Neural progenitor cell (in vitro differentiated cells): ENCODE results near the gene BAZ1A.

ENCODE experiments used
- EZH2 ChIP-seq: fragments of 200-600 bp; sonication (generic); IDR thresholded peaks from 2 replicates; pipeline ENCODE4 v1.6.1; 2017; ENCODE audit warnings: antibody characterized with exemption, mild to moderate bottlenecking, moderate library complexity
- TF ChIP-seq, protein P1 (sequence below): fragments of 200-600 bp; sonication (generic); IDR thresholded peaks from 2 replicates; pipeline ENCODE4 v1.5.1; 2017; ENCODE audit warnings: antibody characterized with exemption, mild to moderate bottlenecking

GRCh38 chr14:34890937-34891336 lies 15.8 kb upstream of the BAZ1A start:
- no peak for TF ChIP-seq EZH2
- TF ChIP-seq, protein P1, sequence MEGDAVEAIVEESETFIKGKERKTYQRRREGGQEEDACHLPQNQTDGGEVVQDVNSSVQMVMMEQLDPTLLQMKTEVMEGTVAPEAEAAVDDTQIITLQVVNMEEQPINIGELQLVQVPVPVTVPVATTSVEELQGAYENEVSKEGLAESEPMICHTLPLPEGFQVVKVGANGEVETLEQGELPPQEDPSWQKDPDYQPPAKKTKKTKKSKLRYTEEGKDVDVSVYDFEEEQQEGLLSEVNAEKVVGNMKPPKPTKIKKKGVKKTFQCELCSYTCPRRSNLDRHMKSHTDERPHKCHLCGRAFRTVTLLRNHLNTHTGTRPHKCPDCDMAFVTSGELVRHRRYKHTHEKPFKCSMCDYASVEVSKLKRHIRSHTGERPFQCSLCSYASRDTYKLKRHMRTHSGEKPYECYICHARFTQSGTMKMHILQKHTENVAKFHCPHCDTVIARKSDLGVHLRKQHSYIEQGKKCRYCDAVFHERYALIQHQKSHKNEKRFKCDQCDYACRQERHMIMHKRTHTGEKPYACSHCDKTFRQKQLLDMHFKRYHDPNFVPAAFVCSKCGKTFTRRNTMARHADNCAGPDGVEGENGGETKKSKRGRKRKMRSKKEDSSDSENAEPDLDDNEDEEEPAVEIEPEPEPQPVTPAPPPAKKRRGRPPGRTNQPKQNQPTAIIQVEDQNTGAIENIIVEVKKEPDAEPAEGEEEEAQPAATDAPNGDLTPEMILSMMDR, result no peak
